Adrenal gland (tissue), 12 donors: ENCODE results near the gene CAMK2A. TPM values are rescaled to one million over a fixed set of nuclear protein-coding genes. Genes with fewer than 3 reads are reported as not detected.

ENCODE experiments used
- DNase-seq, 7 donors: peaks; one replicate each; pipeline ENCODE4 v3.0.0-alpha.2; 2019 to 2020
- H3K27ac ChIP-seq, 5 donors: fragments of 200-600 bp; sonication (generic) in 4 of 5; 1 replicate in 3 of 5; 2 replicates in 2 of 5; pipeline versions ENCODE4 v1.5.1 to v1.8.0; 2016 to 2020; ENCODE audit warnings: mild to moderate bottlenecking in 1 of 5
- H3K27me3 ChIP-seq: fragments of 200-600 bp; 2 replicates; pipeline ENCODE4 v1.8.0; 2021
- H3K36me3 ChIP-seq, 2 donors: fragments of 200-600 bp; replicated peaks in 1 of 2; 1 replicate in 1 of 2; 2 replicates in 1 of 2; pipeline versions ENCODE4 v1.5.1 to v1.8.0; 2018 to 2022
- H3K4me1 ChIP-seq, 2 donors: fragments of 200-600 bp; replicated peaks in 1 of 2; 1 replicate in 1 of 2; 2 replicates in 1 of 2; pipeline versions ENCODE4 v1.5.1 to v1.8.0; 2018 to 2021
- H3K4me3 ChIP-seq, 4 donors: fragments of 200-600 bp; sonication (generic) in 3 of 4; one replicate each; pipeline ENCODE4 v1.5.1; 2016 to 2018
- H3K9me3 ChIP-seq, 3 donors: fragments of 200-600 bp; sonication (generic) in 1 of 3; replicated peaks in 1 of 3; 1 replicate in 2 of 3; 2 replicates in 1 of 3; pipeline versions ENCODE4 v1.5.1 to v1.8.0; 2016 to 2021
- CTCF ChIP-seq, 6 experiments: fragments of 450-650 bp in 4 of 6; fragments of 200-600 bp in 2 of 6; sonication (generic) in 1 of 6; IDR thresholded peaks; 1 replicate in 5 of 6; 2 replicates in 1 of 6; pipeline versions ENCODE4 v1.5.1 to v1.8.0; 2016 to 2021; ENCODE audit warnings: antibody characterized with exemption in 6 of 6, mild to moderate bottlenecking in 2 of 6, moderate library complexity in 1 of 6
- POLR2A ChIP-seq, 2 donors: fragments of 450-650 bp; IDR thresholded peaks; one replicate each; pipeline ENCODE4 v1.6.1; 2017; ENCODE audit warnings: antibody characterized with exemption in 2 of 2, mild to moderate bottlenecking in 2 of 2, moderate library complexity in 1 of 2
- WGBS, 4 donors: extraction: QIAGEN DNeasy Blood & Tissue Kit in 2 of 4; methylation state at CpG; one replicate each; pipeline versions ENCODE4 v1.1.5 to v1.1.7; 2013 to 2017; 5-methylcytosine and 5-hydroxymethylcytosine counted together
- intact Hi-C, 2 donors: fragments of 100-400 bp; cut with DNase I; formaldehyde crosslinking; loops; one replicate each; pipeline versions ENCODE4 v1.14.1 to v1.15.0; 2022 to 2023
- polyA plus RNA-seq, 3 donors: library from polyadenylated mRNA; stranded (reverse); fragments of 200-250 nt in 2 of 3; fragments of 350-450 nt in 1 of 3; fragmentation: Illumina TruSeq in 1 of 3; extraction: RNeasy Lipid Tissue Mini Kit (QIAGEN cat#74804) in 1 of 3; gene quantifications; one replicate each; pipeline ENCODE4 v1.2.3, GENCODE V29; 2013 to 2014
- total RNA-seq, 9 donors: library from RNA; depleted of rRNA in 4 of 9; stranded (reverse); fragments of >200 nt in 4 of 9; fragments of 120-200 nt in 1 of 9; fragmentation: NEBNext Ultra II Directional in 1 of 9; extraction: Animal tissue kit (Norgen Biotek cat#: 25700) in 1 of 9; gene quantifications; one replicate each; pipeline versions ENCODE4 v1.1.0 to v1.2.4, GENCODE V29; 2013 to 2023
- donor health status: healthy with polysubstance abuse.
- donor health status: Bipolar disorder and iron deficiency.
- donor health status: DM: yes; HTN: yes; CAD: no.
- donor health status: DM: no; HTN: no; CAD: no.
- donor health status: DM: no; HTN: no; CAD: no.
- donor health status: DM: yes; HTN: yes; CAD: no.

The CAMK2A gene
- total and polyA plus RNA-seq, 12 donors, result 0.23 to 1.3 (median 0.64) TPM; not detected in 3

- 61 to 72% (median 66%) methylated on average over 1 of the region's 1 CpG for WGBS, 4 donors
- Histone ChIP-seq H3K4me3 (no peak overlapping the region), H3K27me3 (no peaks in the 10 kb centered on the region), H3K4me1 (no peaks in the 10 kb centered on the region), H3K9me3 (no peaks in the 10 kb centered on the region), H3K27ac (no peak overlapping the region), H3K36me3 (no peaks in the 10 kb centered on the region)
- no peak for DNase-seq
- no peak for TF ChIP-seq POLR2A (IDR thresholded peaks at IDR 0.05)
- no peak for TF ChIP-seq CTCF (IDR thresholded peaks at IDR 0.05)
- intact Hi-C loops, result no loop called here
These were observed 114.5 kb downstream of the CAMK2A start for GRCh38 chr5:150175076-150175475.

GRCh38 chr5:150174285-150174684 lies 115.3 kb downstream of the CAMK2A start:
- Histone ChIP-seq H3K27me3 (no peaks in the 10 kb centered on the region), H3K36me3 (no peaks in the 10 kb centered on the region), H3K9me3 (no peaks in the 10 kb centered on the region), H3K27ac (no peak overlapping the region), H3K4me1 (no peaks in the 10 kb centered on the region), H3K4me3 (no peak overlapping the region)
- DNase-seq, result no peak
- WGBS, 4 donors, result 89 to 94% (median 92%) methylated on average over 4 to 6 of the region's 6 CpGs
- intact Hi-C loops, result no loop called here
- no peak for TF ChIP-seq CTCF (IDR thresholded peaks at IDR 0.05)
- TF ChIP-seq POLR2A (IDR thresholded peaks at IDR 0.05), result no peak

GRCh38 chr5:150173161-150173560 lies 116.4 kb downstream of the CAMK2A start:
- no peaks in the 10 kb centered on the region for H3K9me3 ChIP-seq
- DNase-seq, result no peak
- WGBS, 4 donors, result 87 to 98% (median 93%) methylated on average over 3 of the region's 3 CpGs
- H3K4me1 ChIP-seq, result no peaks in the 10 kb centered on the region
- no peak overlapping the region for H3K27ac ChIP-seq
- no peaks in the 10 kb centered on the region for H3K36me3 ChIP-seq
- no peak for TF ChIP-seq POLR2A (IDR thresholded peaks at IDR 0.05)
- TF ChIP-seq CTCF (IDR thresholded peaks at IDR 0.05), result no peak
- no peak overlapping the region for H3K4me3 ChIP-seq
- H3K27me3 ChIP-seq, result no peaks in the 10 kb centered on the region
- intact Hi-C loops, result no loop called here

- DNase-seq, result no peak
- H3K27me3 ChIP-seq, result peaks cover 3% of the 10 kb centered on the region
- no peaks in the 10 kb centered on the region for H3K9me3 ChIP-seq
- H3K36me3 ChIP-seq, result no peaks in the 10 kb centered on the region
- no peak overlapping the region for H3K4me3 ChIP-seq
- WGBS, 4 donors, result 84 to 97% (median 94%) methylated on average over 4 of the region's 4 CpGs
- H3K27ac ChIP-seq, result no peak overlapping the region
- no peak for TF ChIP-seq CTCF (IDR thresholded peaks at IDR 0.05)
- no peak for TF ChIP-seq POLR2A (IDR thresholded peaks at IDR 0.05)
- intact Hi-C loops, result no loop called here
- no peaks in the 10 kb centered on the region for H3K4me1 ChIP-seq
These were observed 117.0 kb downstream of the CAMK2A start for GRCh38 chr5:150172556-150172955.
